Stimulated activated CD8-positive, alpha-beta memory T cell treated with anti-CD3 and anti-CD28 coated beads, Interleukin-7, amount 100 ng/mL, for 48 hours (primary cell): ENCODE results near the gene TIAM2.
A peak's percentile ranks its signal among the peaks of the same experiment; 100 is the strongest.
"Not testable (repeated sequence)": the region's sequence is repeated elsewhere in the genome, so short reads cannot be mapped to it uniquely, and the experiment has no call there.

Experiments used
- DNase-seq, 2 donors: peaks; one replicate each; pipeline ENCODE4 v3.0.0-alpha.2; 2020; ENCODE audit warnings: low read depth in 1 of 2; ENCODE audit errors: extremely low read depth in 1 of 2

Gene TIAM2

DNA sequence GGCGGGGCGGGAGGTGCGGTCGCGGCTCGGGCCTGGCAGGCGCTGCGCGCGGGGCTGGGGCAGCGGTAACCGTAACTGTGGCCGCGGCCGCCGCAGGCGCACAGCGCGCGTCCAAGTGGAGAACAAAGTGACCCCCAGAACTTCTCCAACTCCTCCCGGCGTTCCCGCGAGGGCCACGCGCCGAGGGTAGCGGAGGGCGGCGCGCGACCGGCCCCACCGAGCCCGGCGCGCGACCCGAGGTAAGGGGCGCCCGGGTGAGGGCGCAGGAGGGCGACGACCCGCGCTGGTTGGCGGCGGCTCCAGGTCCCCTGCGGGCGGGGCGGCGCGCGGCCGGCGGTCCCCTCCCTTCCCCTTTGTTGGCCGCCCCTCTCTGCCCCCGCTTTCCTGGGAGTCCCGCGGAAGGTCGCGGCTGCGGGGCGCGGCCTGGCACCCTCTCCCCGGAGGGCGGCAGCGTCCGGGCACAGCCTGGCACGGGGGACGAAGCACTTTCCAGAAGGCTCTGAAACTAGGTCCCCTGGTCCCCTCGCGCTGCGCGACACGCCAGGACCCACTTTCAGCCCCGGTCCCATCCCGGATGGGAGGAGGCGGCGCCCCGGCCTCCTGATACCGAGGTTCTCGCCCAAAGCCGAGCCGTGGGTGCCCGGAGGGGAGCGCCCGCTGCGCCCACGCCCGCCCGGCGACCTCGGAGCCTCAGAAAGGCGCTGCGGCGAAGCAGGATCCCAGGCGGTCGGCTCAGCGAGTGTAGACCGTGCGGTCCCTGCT, at the start of gene TIAM2:
TSS of gene TIAM2 (plus strand) at position 62 of the 762 bp plus-strand sequence. CDS start 133,909 bp downstream, outside the sequence.
- peak; percentile 18 to 27 for DNase-seq

DNA sequence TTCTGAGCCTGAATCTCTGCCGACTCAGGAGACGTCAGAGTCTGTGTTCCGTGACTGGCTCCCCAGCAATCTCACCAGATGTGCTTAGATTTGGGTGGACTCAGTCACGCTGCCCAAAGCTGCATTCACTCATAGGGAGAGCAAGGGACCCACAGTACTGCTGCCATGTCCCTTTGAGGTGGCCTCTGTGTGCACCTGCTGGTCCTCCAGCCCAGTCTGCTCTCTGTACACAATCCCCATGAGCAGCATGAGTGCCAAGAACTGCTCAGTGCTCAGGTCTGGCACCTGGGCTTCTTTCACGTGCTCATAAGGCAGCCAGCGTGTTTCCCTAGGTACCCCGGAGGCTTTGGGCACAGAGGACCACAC, 44.2 kb upstream of the TIAM2 start:
- DNase-seq: no peak

DNA sequence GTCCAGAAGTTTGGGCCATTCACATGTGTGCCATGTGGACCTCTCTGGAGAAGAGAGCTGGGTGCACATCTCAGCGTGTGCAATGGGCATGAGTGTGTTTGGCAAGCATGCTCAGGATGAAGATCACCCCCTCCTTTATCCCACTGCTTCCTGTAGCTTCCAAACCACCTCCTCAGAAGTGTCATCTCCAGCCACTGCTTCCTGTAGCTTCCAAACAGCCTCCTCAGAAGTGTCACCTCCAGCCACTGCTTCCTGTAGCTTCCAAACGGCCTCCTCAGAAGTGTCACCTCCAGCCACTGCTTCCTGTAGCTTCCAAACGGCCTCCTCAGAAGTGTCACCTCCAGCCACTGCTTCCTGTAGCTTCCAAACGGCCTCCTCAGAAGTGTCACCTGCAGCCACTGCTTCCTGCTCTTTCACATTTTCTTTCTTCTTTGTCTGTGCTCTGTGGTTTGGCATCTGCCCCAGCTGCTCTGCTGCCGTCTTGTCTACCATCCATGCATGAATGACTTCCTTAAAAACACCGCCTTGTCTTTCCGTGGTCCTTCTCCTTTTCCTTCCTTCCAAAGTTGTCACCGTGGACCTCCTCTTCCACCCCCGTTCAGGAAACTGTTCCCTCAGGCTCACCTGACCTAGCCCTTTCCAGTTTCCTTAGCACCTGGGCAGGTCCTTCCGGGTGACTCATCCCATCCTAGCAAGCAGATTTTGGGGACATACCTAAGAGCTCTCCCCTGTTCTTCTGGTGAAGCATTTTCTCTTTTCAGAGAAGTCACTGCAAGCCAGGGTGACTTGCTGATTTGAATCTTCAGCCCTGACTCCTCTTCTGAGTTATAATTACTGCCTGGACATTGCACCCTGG, 43.5 kb upstream of the TIAM2 start:
- DNase-seq: no peak

DNA sequence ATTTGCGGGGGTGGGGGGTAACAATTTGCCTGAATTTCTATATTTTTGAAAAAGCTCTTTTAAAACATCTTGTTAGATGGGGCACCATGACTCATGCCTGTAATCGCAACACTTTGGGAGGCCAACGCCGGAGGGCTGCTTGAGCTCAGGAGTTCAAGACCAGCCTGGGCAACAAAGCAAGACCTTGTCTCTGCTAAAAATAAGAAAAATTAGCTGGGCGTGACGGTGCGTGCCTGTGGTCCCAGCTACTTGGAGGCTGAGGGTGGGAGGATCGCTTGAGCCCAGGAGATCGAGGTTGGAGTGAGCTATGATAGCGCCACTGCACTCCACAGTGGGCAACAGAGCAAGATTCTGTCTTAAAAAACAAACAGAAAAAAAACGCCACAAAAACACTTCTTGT, 41.5 kb upstream of the TIAM2 start:
- DNase-seq: no peak

DNA sequence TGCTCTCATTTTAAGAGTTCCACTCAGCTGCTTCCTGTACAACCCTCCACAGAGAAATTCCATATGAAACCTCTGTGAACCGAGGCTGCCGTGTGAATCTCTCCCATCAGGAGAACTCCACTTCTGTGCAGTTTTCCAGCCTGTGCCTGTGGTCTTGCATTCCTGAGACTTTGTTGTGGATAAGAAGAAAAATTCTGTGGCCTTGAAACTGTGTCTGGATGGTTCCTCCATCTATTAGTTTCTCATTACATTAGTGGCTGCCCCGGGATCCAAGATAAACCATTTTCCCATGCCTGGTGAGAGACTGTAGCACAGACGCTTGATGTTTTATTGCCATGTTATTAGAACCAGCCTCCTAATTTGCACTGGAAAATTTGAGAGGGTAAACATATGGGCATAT, 40.8 kb upstream of the TIAM2 start:
- no peak for DNase-seq

DNA sequence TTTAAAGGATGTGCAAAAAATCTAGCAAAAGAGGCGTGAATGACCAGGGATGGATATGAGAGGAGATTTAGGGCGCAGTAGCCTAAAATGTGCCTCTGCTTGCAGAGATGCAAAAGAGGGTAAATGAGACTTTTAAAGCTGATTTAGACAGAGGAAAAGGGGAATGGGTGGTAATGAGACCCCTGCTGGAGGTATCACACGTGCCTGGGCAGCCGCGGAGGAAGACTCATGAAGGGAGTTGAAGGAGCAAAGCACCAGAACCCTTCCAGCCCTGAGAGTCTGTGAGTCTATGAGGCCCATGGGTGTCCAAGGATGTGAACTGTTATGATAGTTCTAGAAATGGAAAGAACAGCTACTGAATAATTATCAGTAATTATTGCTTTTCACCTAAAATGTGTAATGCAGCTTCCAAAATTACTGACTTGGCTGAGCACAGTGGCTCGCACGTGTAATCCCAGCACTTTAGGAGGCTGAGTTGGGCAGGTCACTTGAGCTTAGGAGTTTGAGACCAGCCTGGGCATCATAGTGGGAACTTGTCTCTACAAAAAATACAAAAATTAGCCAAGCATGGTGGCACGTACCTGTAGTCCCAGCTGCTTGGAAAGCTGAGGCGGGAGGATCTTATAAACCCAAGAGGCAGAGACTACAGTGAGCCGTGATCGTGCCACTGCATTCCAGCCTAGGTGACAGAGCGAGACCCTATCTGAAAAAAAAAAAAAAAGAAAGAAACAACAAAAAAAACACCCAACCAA, 38.2 kb upstream of the TIAM2 start:
- no peak for DNase-seq

DNA sequence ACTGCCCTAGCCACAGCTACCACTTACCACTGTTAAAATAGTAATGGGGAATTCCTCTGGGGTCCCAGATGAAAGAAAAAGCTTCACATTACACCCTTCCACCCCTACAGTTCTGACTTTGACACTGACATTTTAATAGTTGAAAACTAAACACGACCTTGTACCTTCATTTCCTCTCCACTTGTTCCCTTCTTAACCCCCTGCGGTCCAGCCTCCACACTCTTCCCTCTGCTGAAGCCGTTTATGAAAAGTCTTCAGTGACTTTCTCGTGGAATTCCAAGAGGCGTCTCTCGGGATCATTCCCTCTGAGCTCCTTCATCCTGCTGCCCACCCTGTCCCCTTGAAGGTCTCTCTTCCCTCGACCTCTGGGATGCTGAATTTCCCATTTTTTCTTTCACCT, 36.6 kb upstream of the TIAM2 start:
- no peak for DNase-seq

DNA sequence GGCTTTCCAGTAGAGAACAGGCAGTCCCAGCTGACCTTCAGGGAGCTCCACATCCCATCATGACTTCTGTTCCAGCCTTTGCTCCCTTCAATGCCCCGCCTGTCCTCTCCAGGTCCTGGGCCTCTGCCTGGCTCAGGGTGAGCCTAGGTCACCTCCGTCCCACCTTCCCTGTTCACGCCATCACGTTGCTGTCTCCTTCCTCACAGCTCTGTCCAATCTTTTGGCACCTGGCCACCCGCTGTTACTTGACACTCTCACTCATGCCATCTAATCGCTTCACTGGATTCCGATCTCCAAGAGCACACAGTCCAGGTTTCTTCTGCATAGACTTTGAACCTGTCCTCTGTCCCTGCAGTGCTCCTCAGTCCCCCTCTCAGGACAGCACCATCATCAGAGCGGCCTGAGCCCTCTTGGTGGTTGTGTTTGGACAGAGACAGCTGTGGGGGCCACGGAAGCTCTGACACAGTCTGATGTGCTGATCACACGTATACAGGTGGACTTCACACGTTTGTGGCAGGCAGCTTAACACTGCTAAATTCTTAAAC, 34.7 kb upstream of the TIAM2 start:
- DNase-seq: no peak

DNA sequence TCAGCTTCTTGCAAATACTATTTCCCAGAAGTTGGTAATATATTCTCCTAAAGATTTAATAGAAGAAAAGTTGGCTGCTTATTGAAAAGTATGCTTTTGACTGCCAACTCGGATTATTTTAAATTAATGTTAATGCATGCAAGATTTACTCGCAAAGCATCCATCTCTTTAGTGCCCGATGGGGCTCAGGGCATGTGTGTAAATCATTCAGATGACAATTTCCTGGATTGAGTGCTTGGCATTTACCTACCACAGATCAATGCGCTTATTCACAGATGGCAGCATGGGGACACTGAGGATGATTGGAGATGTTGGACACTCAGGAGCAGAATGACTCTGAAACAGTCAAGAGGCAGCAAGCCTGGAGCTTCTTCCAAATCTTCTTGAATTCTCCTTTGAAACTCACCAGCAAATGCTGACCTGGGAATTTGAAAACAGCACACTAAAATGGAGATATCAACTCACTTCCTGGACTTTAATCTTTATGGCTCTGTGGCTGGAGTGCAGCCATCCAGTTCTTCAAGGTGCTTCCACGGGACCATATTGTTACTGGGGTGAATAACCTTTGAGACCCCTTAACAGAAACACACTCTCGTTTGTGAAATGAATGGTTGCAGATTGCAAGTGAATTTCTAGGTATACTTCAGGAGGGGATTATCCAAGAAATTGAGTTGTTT, 34.1 kb upstream of the TIAM2 start:
- DNase-seq: no peak

DNA sequence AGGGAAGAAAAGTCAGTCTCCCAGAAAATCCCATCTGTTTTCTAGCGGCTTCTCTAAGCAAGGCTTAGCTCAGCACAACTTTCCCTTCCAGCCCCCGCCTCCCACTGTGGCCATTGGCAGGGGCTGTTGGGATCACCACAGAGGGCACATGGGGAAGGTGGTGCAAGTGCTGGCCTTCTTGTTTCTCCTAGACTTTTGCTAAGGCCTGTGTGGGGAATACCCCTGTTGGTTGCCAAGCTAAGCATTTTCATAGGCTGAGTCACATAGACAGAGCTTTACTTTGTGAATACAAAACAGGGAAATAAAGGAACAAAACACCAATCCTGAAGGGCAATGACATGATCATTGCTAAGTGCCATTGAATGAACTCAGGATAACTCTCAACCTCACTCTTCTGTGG, 32.4 kb upstream of the TIAM2 start:
- DNase-seq: no peak

DNA sequence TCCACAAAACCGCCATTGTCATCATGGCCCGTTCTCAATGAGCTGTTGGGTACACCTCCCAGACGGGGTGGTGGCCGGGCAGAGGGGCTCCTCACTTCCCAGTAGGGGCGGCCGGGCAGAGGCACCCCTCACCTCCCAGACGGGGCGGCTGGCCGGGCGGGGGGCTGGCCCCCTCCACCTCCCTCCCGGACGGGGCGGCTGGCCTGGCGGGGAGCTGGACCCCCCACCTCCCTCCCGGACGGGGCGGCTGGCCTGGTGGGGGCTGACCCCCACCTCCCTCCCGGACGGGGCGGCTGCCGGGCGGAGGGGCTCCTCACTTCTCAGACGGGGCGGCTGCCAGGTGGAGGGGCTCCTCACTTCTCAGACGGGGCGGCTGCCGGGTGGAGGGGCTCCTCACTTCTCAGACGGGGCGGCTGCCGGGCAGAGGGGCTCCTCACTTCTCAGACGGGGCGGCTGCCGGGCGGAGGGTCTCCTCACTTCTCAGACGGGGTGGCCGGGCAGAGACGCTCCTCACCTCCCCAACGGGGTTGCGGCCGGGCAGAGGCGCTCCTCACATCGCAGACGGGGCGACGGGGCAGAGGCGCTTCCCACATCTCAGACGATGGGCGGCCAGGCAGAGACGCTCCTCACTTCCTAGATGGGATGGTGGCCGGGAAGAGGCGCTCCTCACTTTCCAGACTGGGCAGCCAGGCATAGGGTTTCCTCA, 28.9 kb upstream of the TIAM2 start:
- not testable (repeated sequence) for DNase-seq

DNA sequence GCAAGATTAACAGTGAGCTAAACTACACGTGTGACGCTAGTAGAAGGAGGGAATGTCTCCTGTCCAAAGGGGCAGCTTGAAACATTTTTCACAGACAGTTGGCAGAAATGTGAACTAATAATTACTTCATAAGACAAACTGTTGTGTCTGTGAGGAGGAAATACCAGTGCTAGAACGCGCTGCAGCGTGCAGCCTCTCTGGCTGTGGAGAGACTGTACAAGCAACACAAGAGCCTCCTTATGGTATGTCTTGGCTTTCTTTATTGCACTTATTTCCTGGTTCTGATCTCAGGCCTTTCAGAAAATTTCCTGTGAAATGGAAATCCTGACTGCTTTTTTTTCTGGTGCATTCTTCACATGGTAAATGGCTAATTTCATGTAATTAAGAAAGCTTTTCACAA, 25.3 kb upstream of the TIAM2 start:
- no peak for DNase-seq

DNA sequence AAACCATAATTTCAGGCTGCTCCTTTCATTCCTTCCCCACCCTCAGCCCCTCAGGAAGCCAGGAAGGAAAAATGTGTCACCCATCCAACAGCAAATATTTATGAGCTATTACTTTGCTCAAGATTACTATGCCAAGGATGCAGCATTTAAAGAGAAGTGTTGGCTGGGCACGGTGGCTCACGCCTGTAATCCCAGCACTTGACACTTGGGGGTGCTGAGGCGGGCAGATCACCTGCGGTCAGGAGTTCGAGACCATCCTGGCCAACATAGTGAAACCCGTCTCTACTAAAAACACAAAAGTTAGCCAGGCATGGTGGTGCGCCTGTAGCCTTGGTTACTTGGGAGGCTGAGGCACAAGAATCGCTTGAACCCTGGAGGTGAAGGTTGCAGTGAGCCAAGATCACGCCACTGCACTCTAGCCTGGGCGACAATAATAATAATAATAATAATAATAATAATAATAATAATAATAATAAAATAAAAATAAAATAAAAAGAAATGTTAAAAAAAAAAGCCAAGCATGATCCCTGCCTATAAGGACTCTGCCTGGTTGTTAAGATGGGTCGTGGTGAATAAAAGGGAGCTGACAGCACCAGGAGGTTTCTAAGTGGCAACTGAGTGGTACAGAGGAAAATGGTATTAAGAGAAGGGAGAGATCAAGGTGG, 20.5 kb upstream of the TIAM2 start:
- DNase-seq: no peak

DNA sequence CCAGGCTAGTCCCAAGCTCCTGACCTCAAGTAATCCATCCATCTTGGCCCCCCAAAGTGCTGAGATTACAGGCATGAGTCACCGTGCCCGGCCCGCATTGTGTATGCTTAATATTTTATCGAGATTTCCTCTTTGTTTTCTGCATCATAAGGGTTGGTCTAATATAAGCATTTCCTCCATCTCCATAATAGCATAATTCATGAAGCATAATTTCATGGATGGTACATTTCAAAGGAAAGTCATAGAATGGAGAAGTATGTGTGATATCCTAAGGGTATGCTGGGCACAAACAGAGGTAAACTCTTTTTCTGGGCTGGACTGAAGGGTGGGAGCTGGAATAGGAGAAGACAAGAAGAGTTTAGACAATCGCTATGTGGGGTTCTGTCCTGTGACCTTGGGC, 17.5 kb upstream of the TIAM2 start:
- DNase-seq: no peak

DNA sequence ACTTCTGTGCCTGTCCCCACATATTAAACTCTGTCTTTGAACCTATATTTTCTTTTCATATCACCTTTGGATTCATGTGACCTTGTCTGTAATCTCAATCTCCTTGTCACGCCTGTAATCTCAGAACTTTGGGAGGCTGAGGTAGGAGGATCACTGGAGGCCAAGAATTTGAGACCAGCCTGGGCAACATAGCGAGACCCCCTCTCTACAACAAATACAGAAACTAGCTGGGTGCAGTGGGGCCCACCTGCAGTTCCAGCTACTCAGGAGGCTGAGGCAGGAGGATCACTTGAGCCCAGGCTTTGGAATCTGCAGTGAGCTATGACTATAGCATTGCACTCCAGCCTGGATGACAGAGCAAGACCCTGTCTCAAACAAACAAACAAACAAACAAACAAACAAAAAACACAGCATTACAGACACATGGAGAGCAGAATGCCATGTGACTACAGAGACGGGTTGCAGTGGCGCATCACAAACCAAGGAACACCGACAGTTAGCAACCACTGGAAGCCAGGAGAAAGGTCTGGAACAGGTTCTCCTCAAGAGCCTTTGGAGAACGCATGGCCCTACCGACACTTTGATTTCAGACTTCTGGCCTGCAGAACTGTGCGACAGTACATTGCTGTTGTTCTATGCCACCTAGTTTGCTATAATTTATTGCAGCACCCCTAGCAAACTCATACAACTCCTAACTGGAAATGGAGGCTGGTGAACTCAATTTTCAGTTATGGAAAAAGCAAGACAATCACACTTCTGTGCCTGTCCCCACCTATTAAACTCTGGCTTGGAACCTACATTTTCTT, 14.6 kb upstream of the TIAM2 start:
- no peak for DNase-seq

DNA sequence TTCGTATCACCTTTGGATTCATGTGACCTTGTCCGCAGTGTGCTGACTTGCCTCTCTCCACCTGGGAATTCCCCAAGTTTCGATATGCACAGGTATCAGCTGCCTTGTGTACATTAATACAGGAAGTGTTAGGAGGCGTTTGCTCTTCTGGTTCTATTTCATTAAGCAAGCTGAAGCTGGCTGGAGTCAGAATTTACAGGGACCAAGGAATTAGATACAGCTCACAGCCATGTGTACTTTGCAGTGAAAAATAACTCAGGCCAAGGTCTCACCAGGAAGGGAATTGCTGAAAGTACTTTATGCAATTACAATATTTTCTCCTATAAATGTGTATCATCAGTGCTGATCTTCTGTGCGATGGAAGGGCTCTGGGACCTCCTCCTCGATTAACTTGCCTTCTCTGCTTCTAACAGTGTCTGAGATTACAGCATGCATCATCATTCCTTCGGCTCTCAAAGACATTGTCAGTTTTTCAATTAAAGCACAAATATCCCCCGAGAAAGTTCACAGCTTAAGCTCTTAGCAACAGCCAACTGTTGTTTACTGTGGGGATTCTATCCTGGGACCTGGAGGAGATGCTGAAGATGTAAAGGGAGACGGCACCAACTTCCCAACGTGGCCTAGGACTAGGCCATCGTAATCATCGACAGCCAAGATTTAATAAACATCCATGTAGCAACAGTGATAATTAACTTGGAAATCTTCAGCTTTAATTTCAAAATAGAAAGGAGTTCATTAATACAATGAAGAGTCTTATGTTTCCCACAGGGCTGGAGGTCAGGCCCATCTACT, 13.8 kb upstream of the TIAM2 start:
- DNase-seq: no peak

DNA sequence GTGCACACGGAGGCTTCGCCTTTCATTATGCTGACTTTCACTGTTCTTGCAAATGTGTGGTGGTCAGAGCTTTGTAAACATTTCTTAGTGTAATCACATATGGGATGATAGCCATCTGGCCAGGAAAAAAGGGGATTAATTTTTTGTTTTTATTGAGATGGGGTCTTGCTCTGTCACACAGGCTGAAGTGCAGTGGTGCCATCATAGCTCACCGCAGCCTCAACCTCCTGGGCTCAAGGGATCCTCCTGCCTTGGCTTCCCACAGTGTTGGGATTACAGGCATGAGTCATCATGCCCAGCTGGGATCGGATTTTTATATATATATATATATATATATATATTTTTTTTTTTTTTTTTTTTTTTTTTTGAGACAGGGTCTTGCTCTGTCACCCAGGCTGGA, 11.0 kb upstream of the TIAM2 start:
- DNase-seq: no peak

DNA sequence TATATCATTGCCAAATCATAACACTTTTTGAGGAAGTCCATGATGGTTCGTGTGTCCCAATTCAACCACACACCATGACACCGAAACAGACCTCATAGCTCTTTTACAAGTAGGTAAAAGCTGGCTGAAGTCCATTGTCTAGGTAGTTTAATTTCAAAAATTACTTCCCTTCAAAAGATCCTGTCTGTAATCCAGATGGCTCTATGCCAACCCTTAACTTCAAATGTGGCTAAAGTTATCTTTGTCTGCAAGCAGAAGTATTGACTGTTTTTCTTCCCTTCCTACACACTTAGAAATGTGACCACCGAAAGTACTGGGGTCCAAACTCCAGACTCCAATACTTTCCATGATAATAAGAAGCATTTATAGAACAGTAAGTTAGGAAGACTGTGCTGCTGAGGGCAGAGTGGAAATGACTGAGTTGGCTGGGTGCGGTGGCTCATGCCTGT, 8.3 kb upstream of the TIAM2 start:
- DNase-seq: no peak
